SK-N-SH (cell line): ENCODE measurements around the gene MAPK11.

Experiments used
- CTCF ChIP-seq: fragments of 200-600 bp; sonication (generic); IDR thresholded peaks from 2 replicates; pipeline ENCODE4 v1.6.1; 2017; ENCODE audit warnings: antibody characterized with exemption, mild to moderate bottlenecking, moderate library complexity
- EZH2phosphoT487 ChIP-seq: fragments of 200-600 bp; sonication (generic); IDR thresholded peaks from 2 replicates; pipeline ENCODE4 v1.6.1; 2017; ENCODE audit warnings: low read depth, mixed run types, mild to moderate bottlenecking, antibody characterized with exemption, moderate library complexity, borderline replicate concordance
- NRF1 ChIP-seq: IDR thresholded peaks from 2 replicates; pipeline ENCODE4 v1.6.1; 2012; ENCODE audit warnings: low read depth, mild to moderate bottlenecking, low read length
- RAD21 ChIP-seq: IDR thresholded peaks from 2 replicates; pipeline ENCODE4 v1.6.1; 2012; ENCODE audit warnings: mild to moderate bottlenecking, low read length
- RCOR1 ChIP-seq: fragments of 150-350 bp; IDR thresholded peaks from 2 replicates; pipeline ENCODE4 v1.6.1; 2017; ENCODE audit warnings: antibody characterized with exemption, low read length
- REST ChIP-seq: IDR thresholded peaks from 2 replicates; pipeline ENCODE4 v1.6.1; 2012; ENCODE audit warnings: mild to moderate bottlenecking, low read depth, low read length, moderate library complexity
- RFX5 ChIP-seq: IDR thresholded peaks from 2 replicates; pipeline ENCODE4 v1.6.1; 2012; ENCODE audit warnings: mild to moderate bottlenecking, improper control_type of control experiment, low read length
- SMC3 ChIP-seq: IDR thresholded peaks from 2 replicates; pipeline ENCODE4 v1.6.1; 2012; ENCODE audit warnings: low read depth, low read length, improper control_type of control experiment
- YY1 ChIP-seq: IDR thresholded peaks from 2 replicates; pipeline ENCODE4 v1.4.0; 2012; ENCODE audit warnings: low read depth, mild to moderate bottlenecking

- TF ChIP-seq CTCF (no peak), EZH2phosphoT487 (no peak), NRF1 (no peak), RAD21 (no peak), REST (no peak), YY1 (no peak), RFX5 (no peak), SMC3 (no peak), RCOR1 (no peak)
These were observed 38.9 kb upstream of the MAPK11 start for GRCh38 chr22:50308986-50309600.
